Measurements from ENCODE around the gene PLAAT2. TPM values are rescaled to one million over a fixed set of nuclear protein-coding genes. Genes with fewer than 3 reads are reported as not detected.

Gene PLAAT2
- total and polyA plus RNA-seq, 4 donors = 0.32 to 0.44 TPM; not detected in 2

DNA sequence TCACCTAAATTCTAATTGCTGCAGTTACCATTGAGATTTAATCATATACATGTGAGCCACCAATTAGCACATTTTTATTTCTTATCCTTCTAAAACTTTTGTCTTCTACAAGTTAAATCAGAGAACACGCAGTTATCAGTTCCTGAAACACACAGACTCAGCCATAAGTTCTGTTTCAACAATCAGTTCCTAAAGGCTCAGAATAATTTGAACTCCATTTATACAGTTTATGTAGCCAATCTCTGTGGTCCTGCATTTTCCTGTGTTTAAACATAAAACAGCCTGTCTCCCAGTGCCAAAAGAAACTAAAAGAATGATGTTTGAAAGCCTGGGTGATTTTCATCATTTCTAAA lies 48.2 kb upstream of the PLAAT2 start:
- Histone ChIP-seq H3K36me3 (ENCODE audit: control insufficient read depth in 4 of 4, insufficient read depth in 3 of 4, low read depth in 1 of 4, low read length in 3 of 4) (peaks cover 0 to 2% (median 0%) of the 10 kb centered on the region in 4 donors), H3K9ac (ENCODE audit: low read depth in 1 of 2, low read length in 2 of 2) (no peak overlapping the region), H3K27ac (ENCODE audit: low read depth in 1 of 2, low read length in 2 of 2) (no peak overlapping the region), H3K9me3 (ENCODE audit: control insufficient read depth in 4 of 4, low read length in 3 of 4) (no peaks in the 10 kb centered on the region), H3K27me3 (ENCODE audit: control insufficient read depth in 4 of 4, insufficient read depth in 4 of 4, low read length in 3 of 4) (no peaks in the 10 kb centered on the region), H3K4me1 (ENCODE audit: control insufficient read depth in 4 of 4, insufficient read depth in 4 of 4, low read length in 3 of 4) (peaks cover 5 to 34% (median 31%) of the 10 kb centered on the region in 4 donors), H3K4me3 (ENCODE audit: low read depth in 1 of 3, low read length in 3 of 3) (no peak overlapping the region)
- TF ChIP-seq, protein P1, sequence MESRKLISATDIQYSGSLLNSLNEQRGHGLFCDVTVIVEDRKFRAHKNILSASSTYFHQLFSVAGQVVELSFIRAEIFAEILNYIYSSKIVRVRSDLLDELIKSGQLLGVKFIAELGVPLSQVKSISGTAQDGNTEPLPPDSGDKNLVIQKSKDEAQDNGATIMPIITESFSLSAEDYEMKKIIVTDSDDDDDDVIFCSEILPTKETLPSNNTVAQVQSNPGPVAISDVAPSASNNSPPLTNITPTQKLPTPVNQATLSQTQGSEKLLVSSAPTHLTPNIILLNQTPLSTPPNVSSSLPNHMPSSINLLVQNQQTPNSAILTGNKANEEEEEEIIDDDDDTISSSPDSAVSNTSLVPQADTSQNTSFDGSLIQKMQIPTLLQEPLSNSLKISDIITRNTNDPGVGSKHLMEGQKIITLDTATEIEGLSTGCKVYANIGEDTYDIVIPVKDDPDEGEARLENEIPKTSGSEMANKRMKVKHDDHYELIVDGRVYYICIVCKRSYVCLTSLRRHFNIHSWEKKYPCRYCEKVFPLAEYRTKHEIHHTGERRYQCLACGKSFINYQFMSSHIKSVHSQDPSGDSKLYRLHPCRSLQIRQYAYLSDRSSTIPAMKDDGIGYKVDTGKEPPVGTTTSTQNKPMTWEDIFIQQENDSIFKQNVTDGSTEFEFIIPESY (IDR thresholded peaks at IDR 0.05) = no peak
- TF ChIP-seq TAF1 (conservative IDR thresholded peaks at IDR 0.05) (no peak), RXRA (IDR thresholded peaks at IDR 0.05) (no peak), HNF4A (conservative IDR thresholded peaks at IDR 0.05) (no peak), FOXA2 (IDR thresholded peaks at IDR 0.05) (no peak), GABPA (IDR thresholded peaks at IDR 0.05 in 1 of 2, conservative IDR thresholded peaks at IDR 0.05 in 1 of 2) (no peak), SP1 (IDR thresholded peaks at IDR 0.05) (no peak), YY1 (IDR thresholded peaks at IDR 0.05) (no peak), NR2F2 (IDR thresholded peaks at IDR 0.05) (no peak), JUND (IDR thresholded peaks at IDR 0.05) (no peak), RAD21 (IDR thresholded peaks at IDR 0.05) (no peak), HNF4G (IDR thresholded peaks at IDR 0.05) (no peak), FOXA1 (IDR thresholded peaks at IDR 0.05) (no peak), EGR1 (IDR thresholded peaks at IDR 0.05; ENCODE audit: low read depth in 2 of 2) (no peak)
- TF ChIP-seq, protein P2, sequence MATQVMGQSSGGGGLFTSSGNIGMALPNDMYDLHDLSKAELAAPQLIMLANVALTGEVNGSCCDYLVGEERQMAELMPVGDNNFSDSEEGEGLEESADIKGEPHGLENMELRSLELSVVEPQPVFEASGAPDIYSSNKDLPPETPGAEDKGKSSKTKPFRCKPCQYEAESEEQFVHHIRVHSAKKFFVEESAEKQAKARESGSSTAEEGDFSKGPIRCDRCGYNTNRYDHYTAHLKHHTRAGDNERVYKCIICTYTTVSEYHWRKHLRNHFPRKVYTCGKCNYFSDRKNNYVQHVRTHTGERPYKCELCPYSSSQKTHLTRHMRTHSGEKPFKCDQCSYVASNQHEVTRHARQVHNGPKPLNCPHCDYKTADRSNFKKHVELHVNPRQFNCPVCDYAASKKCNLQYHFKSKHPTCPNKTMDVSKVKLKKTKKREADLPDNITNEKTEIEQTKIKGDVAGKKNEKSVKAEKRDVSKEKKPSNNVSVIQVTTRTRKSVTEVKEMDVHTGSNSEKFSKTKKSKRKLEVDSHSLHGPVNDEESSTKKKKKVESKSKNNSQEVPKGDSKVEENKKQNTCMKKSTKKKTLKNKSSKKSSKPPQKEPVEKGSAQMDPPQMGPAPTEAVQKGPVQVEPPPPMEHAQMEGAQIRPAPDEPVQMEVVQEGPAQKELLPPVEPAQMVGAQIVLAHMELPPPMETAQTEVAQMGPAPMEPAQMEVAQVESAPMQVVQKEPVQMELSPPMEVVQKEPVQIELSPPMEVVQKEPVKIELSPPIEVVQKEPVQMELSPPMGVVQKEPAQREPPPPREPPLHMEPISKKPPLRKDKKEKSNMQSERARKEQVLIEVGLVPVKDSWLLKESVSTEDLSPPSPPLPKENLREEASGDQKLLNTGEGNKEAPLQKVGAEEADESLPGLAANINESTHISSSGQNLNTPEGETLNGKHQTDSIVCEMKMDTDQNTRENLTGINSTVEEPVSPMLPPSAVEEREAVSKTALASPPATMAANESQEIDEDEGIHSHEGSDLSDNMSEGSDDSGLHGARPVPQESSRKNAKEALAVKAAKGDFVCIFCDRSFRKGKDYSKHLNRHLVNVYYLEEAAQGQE (IDR thresholded peaks at IDR 0.05) = no peak
- TF ChIP-seq, protein P3, sequence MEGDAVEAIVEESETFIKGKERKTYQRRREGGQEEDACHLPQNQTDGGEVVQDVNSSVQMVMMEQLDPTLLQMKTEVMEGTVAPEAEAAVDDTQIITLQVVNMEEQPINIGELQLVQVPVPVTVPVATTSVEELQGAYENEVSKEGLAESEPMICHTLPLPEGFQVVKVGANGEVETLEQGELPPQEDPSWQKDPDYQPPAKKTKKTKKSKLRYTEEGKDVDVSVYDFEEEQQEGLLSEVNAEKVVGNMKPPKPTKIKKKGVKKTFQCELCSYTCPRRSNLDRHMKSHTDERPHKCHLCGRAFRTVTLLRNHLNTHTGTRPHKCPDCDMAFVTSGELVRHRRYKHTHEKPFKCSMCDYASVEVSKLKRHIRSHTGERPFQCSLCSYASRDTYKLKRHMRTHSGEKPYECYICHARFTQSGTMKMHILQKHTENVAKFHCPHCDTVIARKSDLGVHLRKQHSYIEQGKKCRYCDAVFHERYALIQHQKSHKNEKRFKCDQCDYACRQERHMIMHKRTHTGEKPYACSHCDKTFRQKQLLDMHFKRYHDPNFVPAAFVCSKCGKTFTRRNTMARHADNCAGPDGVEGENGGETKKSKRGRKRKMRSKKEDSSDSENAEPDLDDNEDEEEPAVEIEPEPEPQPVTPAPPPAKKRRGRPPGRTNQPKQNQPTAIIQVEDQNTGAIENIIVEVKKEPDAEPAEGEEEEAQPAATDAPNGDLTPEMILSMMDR (IDR thresholded peaks at IDR 0.05; ENCODE audit: low read depth, low read length, missing input control) = no peak
- TF ChIP-seq, protein P4, sequence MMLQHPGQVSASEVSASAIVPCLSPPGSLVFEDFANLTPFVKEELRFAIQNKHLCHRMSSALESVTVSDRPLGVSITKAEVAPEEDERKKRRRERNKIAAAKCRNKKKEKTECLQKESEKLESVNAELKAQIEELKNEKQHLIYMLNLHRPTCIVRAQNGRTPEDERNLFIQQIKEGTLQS (IDR thresholded peaks at IDR 0.05) = no peak
- TF ChIP-seq, protein P5, sequence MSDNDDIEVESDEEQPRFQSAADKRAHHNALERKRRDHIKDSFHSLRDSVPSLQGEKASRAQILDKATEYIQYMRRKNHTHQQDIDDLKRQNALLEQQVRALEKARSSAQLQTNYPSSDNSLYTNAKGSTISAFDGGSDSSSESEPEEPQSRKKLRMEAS (IDR thresholded peaks at IDR 0.05) = no peak
- no peak for DNase-seq (ENCODE audit: low spot score)
- 75% methylated on average over 1 of the region's 1 CpG for WGBS
